Measurements from ENCODE around the gene ABHD2. TPM values are rescaled to one million over a fixed set of nuclear protein-coding genes. Genes with fewer than 3 reads are reported as not detected.
"Not testable (repeated sequence)": the region's sequence is repeated elsewhere in the genome, so short reads cannot be mapped to it uniquely, and the experiment has no call there.

Gene ABHD2
- polyA plus RNA-seq, 1 experiment = 51.5 TPM

DNA sequence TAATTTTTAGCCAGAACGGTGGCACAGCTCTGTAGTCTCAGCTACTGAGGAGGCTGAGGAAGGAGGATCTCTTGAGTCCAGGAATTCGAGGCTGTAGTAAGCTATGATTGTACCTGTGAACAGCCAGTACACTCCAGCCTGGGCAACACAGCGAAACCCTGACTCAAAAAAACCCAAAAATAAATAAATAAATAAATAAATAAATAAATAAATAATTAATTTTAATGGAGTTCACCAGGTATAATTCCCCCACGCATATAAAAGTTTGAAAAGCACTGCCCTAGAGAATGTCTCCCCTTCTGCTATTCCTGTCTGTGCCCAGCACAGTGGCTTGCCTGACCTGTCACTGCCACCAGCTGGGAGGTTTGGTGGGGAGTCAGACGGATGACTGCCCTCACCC lies 137.3 kb downstream of the ABHD2 start:
- POLR2A ChIA-PET = no interaction called here
- no peak overlapping the region for H3K27ac ChIP-seq (ENCODE audit: low read depth, low read length)
- TF ChIP-seq, protein P1, sequence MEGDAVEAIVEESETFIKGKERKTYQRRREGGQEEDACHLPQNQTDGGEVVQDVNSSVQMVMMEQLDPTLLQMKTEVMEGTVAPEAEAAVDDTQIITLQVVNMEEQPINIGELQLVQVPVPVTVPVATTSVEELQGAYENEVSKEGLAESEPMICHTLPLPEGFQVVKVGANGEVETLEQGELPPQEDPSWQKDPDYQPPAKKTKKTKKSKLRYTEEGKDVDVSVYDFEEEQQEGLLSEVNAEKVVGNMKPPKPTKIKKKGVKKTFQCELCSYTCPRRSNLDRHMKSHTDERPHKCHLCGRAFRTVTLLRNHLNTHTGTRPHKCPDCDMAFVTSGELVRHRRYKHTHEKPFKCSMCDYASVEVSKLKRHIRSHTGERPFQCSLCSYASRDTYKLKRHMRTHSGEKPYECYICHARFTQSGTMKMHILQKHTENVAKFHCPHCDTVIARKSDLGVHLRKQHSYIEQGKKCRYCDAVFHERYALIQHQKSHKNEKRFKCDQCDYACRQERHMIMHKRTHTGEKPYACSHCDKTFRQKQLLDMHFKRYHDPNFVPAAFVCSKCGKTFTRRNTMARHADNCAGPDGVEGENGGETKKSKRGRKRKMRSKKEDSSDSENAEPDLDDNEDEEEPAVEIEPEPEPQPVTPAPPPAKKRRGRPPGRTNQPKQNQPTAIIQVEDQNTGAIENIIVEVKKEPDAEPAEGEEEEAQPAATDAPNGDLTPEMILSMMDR (IDR thresholded peaks at IDR 0.05; ENCODE audit: low read depth, low read length) = no peak
- H3K9me3 ChIP-seq (ENCODE audit: control insufficient read depth, insufficient read depth, low read length) = no peaks in the 10 kb centered on the region
- no peak for DNase-seq (ENCODE audit: low read depth, low spot score)
- peaks cover 12% of the 10 kb centered on the region for H3K27me3 ChIP-seq (ENCODE audit: control insufficient read depth, insufficient read depth, low read length)
- H3K4me3 ChIP-seq (ENCODE audit: low read depth, low read length) = no peak overlapping the region
- CTCF ChIA-PET = interaction anchor here (3.0 kb wide), 1 partner anchor 19 kb away, joined by 18 read pairs; no protein-coding TSS in a partner anchor

DNA sequence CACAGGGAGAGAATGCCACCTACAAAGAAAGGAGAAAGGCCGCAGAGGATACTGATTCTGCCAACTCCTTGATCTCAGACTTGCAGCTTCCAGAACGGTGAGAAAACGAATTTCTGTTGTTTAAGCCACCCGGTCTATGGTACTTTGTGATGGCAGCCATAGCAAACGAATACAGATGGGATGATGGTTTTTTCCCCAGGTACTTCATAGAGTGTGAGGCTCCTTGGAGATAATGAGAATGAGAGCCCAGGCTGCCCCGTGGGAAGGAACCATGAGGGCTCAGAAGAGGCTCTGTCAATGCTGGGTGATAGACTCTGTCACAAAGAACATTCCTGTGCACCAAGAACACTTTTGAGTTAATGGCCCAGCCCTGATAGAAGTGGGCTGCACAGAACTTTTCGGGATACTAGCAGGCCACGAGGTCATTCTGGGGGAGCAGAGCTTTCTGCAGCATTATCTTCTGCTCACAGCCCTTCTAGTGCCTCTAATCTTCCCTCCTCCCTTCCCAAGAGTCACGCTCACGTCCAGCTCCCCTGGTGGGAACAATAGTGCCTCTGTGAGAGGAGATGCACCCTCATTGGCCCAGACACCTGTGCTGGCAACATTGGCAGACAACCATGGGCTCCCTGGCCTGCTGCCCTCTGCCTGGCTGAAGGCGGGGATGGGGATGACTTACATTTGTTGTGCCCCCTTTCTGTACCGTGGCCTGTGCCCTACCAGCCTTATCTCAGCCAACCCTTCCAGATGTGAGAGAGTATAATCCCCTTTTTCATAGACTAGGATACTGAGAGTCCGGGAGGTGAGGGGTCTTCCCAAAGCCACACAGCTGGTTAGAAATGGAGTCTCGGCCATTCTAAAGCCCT lies 138.3 kb downstream of the ABHD2 start:
- POLR2A ChIA-PET = no interaction called here

DNA sequence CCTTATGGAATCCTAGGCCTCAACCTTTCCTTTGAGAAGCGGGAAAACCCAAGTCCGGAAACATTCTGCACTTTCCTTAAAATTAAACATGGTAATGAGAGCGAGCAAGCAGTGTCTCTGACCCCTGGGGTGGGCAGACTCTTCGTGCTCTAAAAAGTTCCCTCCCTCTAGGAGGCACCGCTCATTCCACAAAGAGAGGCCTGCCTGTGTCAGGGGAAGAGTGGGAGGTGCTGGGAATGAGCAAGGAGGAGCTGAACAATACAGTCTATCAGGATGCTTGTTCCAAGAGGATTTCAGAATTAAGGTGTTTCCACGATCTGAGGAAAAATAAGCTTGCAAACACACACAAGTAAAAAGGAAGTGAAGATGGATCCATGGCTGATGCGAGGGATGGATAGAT lies 139.2 kb downstream of the ABHD2 start:
- TF ChIP-seq, protein P1 (IDR thresholded peaks at IDR 0.05; ENCODE audit: low read depth, low read length) = no peak
- POLR2A ChIA-PET = no interaction called here
- CTCF ChIA-PET = interaction anchor here (1.2 kb wide), 1 partner anchor 21 kb away, joined by 9 read pairs; no protein-coding TSS in a partner anchor
- no peak overlapping the region for H3K27ac ChIP-seq (ENCODE audit: low read depth, low read length)
- no peaks in the 10 kb centered on the region for H3K9me3 ChIP-seq (ENCODE audit: control insufficient read depth, insufficient read depth, low read length)
- no peak for DNase-seq (ENCODE audit: low read depth, low spot score)
- H3K27me3 ChIP-seq (ENCODE audit: control insufficient read depth, insufficient read depth, low read length) = peaks cover 4% of the 10 kb centered on the region
- no peak overlapping the region for H3K4me3 ChIP-seq (ENCODE audit: low read depth, low read length)

More for the DNA sequence above, 138.3 kb downstream of the ABHD2 start:
- no peak overlapping the region for H3K27ac ChIP-seq (ENCODE audit: low read depth, low read length)
- CTCF ChIA-PET = interaction anchor here (3.0 kb wide), 1 partner anchor 20 kb away, joined by 18 read pairs; no protein-coding TSS in a partner anchor
- TF ChIP-seq, protein P1 (IDR thresholded peaks at IDR 0.05; ENCODE audit: low read depth, low read length) = no peak
- H3K4me3 ChIP-seq (ENCODE audit: low read depth, low read length) = no peak overlapping the region
- H3K9me3 ChIP-seq (ENCODE audit: control insufficient read depth, insufficient read depth, low read length) = no peaks in the 10 kb centered on the region
- H3K27me3 ChIP-seq (ENCODE audit: control insufficient read depth, insufficient read depth, low read length) = peaks cover 9% of the 10 kb centered on the region
- DNase-seq (ENCODE audit: low read depth, low spot score) = no peak

DNA sequence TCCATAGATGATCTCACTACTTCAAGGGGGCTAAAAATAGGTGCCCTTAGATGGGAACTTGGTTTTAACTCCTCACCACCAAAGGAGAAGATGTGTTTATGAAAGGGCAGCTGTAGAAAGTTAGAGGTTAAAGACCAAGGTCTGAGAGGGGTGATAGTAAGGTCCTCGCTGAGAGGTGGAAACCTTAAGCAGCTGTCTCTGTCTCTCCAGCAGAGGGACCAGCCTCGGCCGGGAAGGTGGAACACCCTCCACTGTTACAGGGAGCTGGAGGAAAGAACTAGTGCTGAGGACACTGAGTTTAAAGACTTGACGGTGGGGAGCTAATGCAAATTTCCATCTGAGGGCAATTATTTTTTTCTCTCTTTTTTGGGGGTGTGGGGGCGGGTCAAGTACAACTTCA lies 142.0 kb downstream of the ABHD2 start:
- ChIA-PET POLR2A (interaction anchor here (0.7 kb wide), 1 partner anchor 40 kb away, joined by 7 read pairs; no protein-coding TSS in a partner anchor), CTCF (interaction anchor here (0.5 to 4.5 kb wide), 4 partner anchors 12 to 275 kb away, joined by 3 to 21 read pairs (median 3); no protein-coding TSS in a partner anchor)
- DNase-seq (ENCODE audit: low read depth, low spot score) = no peak
- Histone ChIP-seq H3K4me3 (ENCODE audit: low read depth, low read length) (no peak overlapping the region), H3K27me3 (ENCODE audit: control insufficient read depth, insufficient read depth, low read length) (peaks cover 5% of the 10 kb centered on the region), H3K9me3 (ENCODE audit: control insufficient read depth, insufficient read depth, low read length) (no peaks in the 10 kb centered on the region), H3K27ac (ENCODE audit: low read depth, low read length) (peak overlapping the region; percentile 11)
- TF ChIP-seq, protein P1 (IDR thresholded peaks at IDR 0.05; ENCODE audit: low read depth, low read length) = peak; percentile 33

DNA sequence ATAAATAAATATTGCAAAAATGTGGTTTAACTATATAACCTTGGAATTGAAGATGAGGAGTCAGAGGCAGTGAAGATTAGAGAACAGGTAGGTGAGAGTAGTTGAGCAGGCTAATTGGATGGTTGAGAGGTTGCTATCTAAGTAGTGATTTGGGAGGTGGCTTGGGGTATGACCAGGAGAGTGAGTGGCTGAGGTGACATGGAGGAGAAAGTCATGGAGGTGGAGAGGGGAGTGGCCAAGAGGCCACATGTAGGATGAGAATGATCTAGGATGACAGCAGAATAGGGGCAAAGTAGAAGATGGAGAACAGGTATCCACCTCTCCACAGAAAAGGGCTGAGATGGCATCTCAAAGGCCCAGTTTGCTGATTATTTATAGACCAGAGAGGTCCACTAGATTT lies 143.6 kb downstream of the ABHD2 start:
- Histone ChIP-seq H3K4me3 (ENCODE audit: low read depth, low read length) (no peak overlapping the region), H3K27me3 (ENCODE audit: control insufficient read depth, insufficient read depth, low read length) (peaks cover 5% of the 10 kb centered on the region), H3K27ac (ENCODE audit: low read depth, low read length) (no peak overlapping the region), H3K9me3 (ENCODE audit: control insufficient read depth, insufficient read depth, low read length) (no peaks in the 10 kb centered on the region)
- CTCF ChIA-PET = interaction anchor here (4.5 kb wide), 1 partner anchor 25 kb away, joined by 21 read pairs; no protein-coding TSS in a partner anchor
- no peak for DNase-seq (ENCODE audit: low read depth, low spot score)
- POLR2A ChIA-PET = no interaction called here
- TF ChIP-seq, protein P1 (IDR thresholded peaks at IDR 0.05; ENCODE audit: low read depth, low read length) = no peak

DNA sequence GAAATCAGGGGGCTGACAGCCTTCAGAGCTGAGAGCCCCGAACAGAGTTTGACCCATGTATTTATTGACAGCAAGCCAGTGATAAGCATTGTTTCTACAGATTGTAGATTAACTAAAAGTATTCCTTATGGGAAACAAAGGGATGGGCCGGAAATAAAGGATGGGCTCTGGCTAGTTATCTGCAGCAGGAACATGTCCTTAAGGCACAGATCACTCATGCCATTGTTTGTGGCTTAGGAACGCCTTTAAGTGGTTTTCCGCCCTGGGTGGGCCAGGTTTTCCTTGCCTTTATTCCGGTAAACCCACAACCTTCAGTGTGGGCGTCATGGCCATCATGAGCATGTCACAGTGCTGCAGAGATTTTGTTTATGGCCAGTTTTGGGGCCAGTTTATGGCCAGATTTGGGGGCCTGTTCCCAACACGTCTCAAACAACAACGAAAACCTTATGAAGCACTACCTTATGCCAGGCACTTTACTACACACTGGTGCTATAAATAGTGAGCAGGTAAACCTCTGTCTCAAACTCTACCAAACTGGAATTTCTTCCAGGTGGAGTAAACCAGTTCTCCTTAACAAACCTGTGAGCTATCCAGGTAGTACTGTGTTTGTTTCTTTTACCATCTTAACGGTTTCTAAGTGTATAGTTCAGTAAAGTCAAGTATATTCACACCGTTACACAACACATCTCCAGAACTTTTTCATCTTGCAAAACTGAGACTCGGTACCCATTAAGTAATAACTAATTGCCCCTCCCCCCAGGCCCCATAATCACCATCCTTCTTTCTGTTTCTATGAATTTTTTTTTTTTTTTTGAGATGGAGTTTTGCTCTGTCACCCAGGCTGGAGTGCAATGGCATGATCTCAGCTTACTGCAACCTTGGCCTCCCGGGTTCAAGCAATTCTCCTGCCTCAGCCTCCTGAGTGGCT lies 151.9 kb downstream of the ABHD2 start:
- POLR2A ChIA-PET; H3K9me3 ChIP-seq (ENCODE audit: control insufficient read depth, insufficient read depth, low read length); CTCF ChIA-PET; DNase-seq (ENCODE audit: low read depth, low spot score); H3K27ac ChIP-seq (ENCODE audit: low read depth, low read length); H3K4me3 ChIP-seq (ENCODE audit: low read depth, low read length); H3K27me3 ChIP-seq (ENCODE audit: control insufficient read depth, insufficient read depth, low read length): not testable (repeated sequence)
